SIG-M5 treated with dmso at 0.1 percent for 504 hours (cell line): ENCODE results near the gene LMO4.

ENCODE experiments used
- DNase-seq: peaks from one replicate; lab custom pipeline; 2025; ENCODE audit not compliant: unreplicated experiment; lab: John Stamatoyannopoulos, UW

The LMO4 gene

DNA sequence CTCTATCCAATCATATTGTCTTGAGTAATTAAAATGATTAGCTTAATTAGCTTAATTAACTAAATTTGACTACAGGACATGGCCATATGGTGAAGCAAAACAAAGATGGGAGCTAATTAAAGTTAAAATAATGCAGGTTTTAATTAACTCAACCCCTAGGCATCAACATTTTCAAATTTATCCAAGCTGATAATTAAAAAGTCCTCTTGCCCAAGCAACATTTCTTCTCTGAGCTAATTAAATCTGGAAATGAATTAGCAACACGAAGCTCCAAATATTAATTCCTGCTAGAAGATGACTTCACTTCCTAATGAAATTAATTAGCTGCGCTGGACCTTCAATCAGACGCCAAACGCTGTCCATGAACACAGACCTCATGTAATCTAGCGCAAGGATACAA is 27.9 kb downstream of the LMO4 start:
- DNase-seq, result no peak

DNA sequence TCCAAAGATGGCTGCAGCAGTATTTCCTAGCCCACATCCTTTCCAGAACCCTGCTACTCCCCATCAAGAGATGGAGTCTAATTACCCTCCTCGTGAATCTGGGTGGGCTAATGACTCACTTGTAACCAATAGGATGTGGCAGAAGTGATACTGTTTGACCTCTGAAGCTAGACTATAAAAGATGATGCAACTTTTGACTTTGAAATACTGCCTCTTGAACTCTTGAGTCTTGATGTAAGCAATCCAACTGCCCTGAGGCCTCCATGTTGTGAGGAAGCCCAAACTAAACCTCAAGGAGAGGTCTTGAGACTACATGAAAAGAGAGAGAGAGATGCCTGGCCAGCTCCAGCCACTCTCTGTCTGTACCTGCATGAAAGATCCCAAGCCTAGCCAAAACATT is 29.5 kb downstream of the LMO4 start:
- DNase-seq, result no peak

- no peak for DNase-seq
Observed at GRCh38 chr1:87359586-87359985, 30.9 kb downstream of the LMO4 start.

DNA sequence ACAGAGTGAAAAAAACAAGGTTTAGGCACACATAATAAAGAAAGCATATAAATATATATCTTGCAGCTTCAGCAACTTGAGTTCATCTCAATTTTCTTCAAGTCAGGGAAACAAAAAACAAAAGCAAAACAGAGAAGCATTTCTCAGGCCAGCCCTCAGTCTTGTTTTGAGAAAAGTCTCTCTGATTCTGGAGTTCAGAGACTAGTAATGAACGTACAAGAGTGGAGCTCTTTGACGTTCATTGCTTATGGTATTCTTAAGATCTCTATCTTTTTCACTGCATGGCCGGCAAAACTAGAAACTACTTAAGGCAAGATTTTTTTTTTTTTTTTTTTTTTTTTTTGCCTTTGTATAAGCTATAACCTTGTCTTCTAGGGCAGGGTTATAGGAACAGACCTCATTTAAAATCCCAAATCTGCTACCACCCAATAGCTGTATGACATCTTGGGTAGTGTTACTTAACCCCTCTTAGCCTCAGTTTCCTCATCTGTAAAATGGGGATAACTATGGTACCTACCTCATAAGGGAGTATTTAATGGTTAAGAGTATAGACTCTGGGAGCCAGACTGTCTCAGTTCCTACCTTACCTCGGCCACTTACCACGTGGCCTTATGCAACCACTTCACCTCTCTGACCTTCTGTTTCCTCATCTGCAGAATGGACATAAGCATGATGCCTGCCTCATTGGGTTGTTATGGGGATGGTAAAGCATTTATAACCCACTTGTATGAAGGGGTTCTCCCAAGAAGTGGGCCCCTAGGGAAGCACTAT is 33.6 kb downstream of the LMO4 start:
- no peak for DNase-seq

DNA sequence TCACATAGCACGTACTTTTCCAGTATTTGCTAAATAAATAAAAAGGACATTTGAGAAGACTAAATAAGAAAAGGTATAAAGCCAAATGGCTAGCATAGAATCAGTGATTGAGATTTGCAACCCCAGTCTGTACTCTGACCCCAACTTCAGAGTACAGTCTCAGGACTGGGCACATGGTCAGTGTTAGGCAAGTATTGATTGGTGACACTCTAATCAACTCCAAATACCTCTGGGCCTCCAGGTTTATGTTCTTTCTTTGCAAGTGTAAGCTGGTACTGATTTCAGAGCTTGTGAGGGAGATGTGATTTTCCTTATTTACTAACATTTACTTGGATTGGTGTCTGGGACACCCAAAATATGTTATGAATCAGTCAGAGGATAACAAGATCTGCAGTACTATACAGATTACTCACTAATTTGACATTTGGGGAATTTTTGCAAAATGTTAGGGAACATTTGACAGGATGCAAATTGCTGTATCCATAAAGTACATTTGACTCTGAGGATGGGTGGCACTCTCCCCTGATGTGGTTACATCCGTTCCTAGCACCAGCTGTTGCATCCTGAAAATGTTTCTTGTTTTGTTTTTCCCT is 34.2 kb downstream of the LMO4 start:
- DNase-seq, result no peak

- no peak for DNase-seq
Observed at GRCh38 chr1:87367549-87367948, 38.9 kb downstream of the LMO4 start.

GRCh38 chr1:87368907-87369306 is 40.2 kb downstream of the LMO4 start:
- no peak for DNase-seq

DNA sequence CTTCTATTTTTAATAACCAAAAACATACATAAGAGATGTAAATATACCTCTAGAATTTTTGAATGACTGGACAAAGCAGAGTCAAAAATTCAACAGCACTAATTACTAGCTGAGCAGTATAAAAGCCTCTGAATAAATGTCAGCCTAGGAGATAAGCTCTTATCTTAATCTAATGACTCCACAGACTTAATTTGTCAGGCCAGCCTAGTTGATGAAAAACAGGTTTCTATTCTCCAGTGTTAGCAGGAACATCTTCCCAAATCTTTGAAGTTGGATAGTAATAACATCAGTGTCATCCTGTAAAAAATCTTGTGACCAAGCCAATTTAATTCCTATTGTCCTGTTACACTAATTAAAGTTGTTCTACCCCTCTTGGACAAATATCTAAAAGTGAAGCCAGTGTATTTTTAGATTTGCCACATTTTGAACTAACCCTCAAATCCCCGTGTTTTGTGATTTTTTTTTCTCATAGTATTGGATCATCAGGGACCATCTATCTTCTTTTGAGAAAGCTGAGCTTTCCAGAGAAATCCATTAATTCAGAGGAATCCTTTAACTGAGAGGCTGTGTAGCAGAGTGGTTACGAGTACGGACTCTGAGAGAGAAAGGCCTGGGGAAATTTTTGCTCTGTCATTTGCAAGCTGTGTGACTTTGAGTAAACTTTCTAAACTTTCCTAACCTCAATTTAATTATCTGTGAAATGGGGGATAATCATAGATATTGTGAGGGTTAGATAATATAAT is 41.2 kb downstream of the LMO4 start:
- DNase-seq, result no peak

- no peak for DNase-seq
Observed at GRCh38 chr1:87370544-87370943, 41.9 kb downstream of the LMO4 start.

- no peak for DNase-seq
Observed at GRCh38 chr1:87379306-87379705, 50.6 kb downstream of the LMO4 start.

GRCh38 chr1:87386217-87386790 is 57.6 kb downstream of the LMO4 start:
- no peak for DNase-seq

GRCh38 chr1:87388411-87388810 is 59.7 kb downstream of the LMO4 start:
- no peak for DNase-seq

DNA sequence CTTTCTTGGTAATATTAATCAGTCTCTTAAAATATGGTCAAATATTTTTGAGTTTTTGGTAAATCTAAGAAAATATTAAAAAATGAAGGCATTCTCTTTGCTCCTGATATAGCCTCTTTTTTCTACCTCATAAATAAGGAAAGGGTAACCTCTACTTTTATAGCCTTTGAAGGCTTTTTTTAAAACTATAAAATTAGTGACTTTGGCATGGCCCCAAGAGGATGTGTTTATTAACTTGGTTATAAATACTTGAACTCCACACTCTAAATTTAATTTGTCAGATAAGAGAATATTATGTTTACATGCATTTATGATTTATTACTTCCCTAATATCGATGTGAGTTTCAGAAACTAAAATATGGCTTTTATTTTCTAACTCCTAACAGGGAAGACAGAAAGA is 60.3 kb downstream of the LMO4 start:
- DNase-seq, result no peak

DNA sequence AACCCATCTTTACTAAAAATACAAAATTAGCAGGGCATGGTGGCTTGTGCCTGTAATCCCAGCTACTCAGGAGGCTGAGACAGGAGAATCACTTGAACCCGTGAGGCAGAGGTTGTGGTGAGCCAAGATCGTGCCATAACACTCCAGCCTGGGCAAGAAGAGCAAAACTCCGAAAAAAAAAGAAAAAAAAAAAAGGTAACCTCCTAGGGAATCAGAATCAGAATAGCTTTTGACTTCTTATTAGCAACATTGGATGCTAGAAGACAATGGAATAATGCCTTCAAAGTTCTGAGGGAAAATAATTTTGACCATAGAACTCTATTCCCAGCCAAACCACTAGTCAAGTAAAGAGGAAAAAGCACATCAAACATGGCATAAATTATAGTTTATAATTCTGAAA is 60.9 kb downstream of the LMO4 start:
- DNase-seq, result no peak

DNA sequence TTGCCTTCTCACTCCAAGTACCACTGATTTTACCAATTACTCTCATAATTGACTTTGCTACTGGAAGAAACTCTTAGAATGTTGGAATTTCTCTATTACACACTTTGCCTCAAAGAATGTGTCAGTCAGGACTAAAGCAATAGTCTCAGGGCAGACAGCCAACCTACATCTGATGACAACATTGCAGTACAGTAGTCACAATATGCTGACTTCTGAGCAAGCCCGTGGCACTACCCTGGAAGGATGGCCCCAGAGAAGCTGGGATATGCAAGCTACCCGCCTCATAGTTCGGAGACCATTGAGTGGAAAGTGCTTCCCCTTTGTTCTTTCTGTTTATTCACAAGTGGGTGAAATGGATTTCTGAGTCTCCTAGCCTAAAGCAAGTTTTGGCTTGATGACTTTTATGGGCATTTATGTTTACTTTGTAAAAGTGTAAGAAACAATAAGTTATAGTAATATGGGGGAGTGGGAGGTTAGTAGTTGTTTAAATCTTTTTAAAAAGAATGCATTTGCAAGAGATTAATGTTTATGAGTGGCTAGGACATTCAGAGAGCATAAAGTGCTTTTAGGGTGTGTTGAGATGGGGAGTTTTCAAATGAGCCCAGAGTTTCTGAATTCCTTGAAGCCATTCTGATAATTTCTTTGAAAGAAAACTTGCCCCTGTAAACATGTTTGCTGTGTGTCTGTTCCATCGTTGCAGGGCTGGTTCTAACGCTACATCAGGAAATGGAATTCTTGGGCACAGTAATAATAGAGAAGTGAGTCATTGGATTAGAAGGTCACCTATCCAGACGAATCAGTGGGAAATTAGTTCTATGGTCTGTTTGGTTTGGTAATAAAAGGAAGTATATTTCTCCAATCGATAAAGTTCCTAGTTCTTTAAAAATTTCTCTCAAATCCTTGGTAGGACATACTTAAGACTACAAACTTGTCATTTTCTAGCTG is 63.8 kb downstream of the LMO4 start:
- no peak for DNase-seq

DNA sequence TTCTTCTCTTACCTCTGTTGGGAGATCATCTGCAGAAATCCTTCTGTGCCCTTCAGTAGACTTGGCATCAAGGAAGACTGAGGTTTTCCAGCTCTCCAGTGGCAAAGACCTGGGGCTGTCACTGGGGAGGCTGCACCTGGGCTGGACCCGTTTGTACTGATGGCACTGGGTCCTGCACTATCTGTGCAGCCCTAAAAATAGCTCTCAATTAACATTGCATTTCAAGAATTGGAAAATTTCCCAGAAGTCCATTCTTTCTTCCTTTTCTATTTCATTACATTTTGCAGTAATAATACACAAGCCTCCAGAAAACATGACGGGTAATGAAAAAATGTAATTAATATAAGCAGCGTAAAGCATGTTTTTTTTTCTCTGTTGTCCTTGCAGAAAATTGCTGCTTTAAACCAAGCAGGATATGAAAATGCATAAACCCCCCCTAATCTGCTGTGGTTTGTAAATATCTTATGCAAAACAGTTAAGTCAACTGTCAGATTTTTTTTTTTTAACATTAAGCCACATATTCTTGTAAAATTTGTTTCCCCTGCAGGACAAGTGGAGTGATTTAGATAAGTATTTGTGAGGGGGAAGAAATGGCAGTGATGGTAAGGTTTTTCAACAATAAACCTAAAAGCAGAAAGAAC is 64.9 kb downstream of the LMO4 start:
- DNase-seq, result no peak

DNA sequence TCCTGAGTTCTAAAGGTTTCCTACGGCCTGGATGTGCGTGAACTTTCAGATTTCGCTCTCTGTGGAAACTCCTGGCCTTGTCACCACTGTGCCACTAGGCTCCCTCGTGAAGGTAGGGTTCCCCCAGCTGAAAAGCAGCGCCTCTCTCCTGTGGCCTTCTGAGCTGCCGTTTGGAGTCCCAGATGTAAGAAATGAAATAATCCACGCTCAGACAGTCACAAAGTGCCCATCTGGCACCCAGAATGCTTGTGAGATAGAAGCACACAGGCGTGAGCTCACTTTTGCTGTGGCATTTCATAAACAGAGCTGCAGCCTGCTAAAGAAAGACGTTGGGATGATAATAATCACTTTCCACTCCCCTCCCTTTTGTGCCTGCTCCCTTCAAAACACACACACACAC is 65.8 kb downstream of the LMO4 start:
- DNase-seq, result no peak

GRCh38 chr1:87394982-87395381 is 66.3 kb downstream of the LMO4 start:
- DNase-seq, result no peak
